WI38 (cell line): Measurements from ENCODE around the gene EBF3.

Source experiments
- H3K4me3 ChIP-seq: 2 replicates; pipeline ENCODE4 v1.5.1; 2011; ENCODE audit warnings: low read depth, mild to moderate bottlenecking, control low read depth, low read length
- CTCF ChIP-seq: IDR thresholded peaks from 2 replicates; pipeline ENCODE4 v1.5.1; 2012; ENCODE audit warnings: low read depth, mild to moderate bottlenecking, control low read depth, low read length

EBF3 gene

GRCh38 chr10:129914153-129914855 lies 49.8 kb downstream of the EBF3 start:
- no peak overlapping the region for H3K4me3 ChIP-seq
- no peak for TF ChIP-seq CTCF

GRCh38 chr10:129912986-129913695 lies 50.9 kb downstream of the EBF3 start:
- H3K4me3 ChIP-seq: no peak overlapping the region
- no peak for TF ChIP-seq CTCF

- TF ChIP-seq CTCF: no peak
- H3K4me3 ChIP-seq: no peak overlapping the region
Observed at GRCh38 chr10:129912166-129912917, 51.7 kb downstream of the EBF3 start.

- H3K4me3 ChIP-seq: no peak overlapping the region
- TF ChIP-seq CTCF: no peak
Observed at GRCh38 chr10:129911451-129912165, 52.5 kb downstream of the EBF3 start.

- TF ChIP-seq CTCF: no peak
- H3K4me3 ChIP-seq: no peak overlapping the region
Observed at GRCh38 chr10:129910861-129911260, 53.2 kb downstream of the EBF3 start.

GRCh38 chr10:129909531-129910256 lies 54.4 kb downstream of the EBF3 start:
- no peak for TF ChIP-seq CTCF
- no peak overlapping the region for H3K4me3 ChIP-seq
